IMR-90 (cell line): ENCODE results near the gene PPIP5K2. TPM values are rescaled to one million over a fixed set of nuclear protein-coding genes. Genes with fewer than 3 reads are reported as not detected.

Source experiments
- ATAC-seq: fragments of 200-7000 bp; cut with Tn5 transposase; 2 replicates; pipeline ENCODE4 v1.9.1; 2020; ENCODE audit warnings: low read depth, mild to moderate bottlenecking, moderate library complexity
- BruUV-seq: library from RNA; stranded (reverse); fragments of 400-500 nt; replicated peaks from 2 replicates; lab custom pipeline; 2021; lab: Mats Ljungman, UMichigan
- CTCF ChIA-PET: fragments of 300-600 bp; formaldehyde crosslinking; extraction: SDS; loops from one replicate; lab custom pipeline; 2021; ENCODE audit warnings: antibody characterized with exemption; lab: Yijun Ruan, JAX
- POLR2A ChIA-PET: fragments of 300-600 bp; sonication (Branson Sonifier 250); formaldehyde crosslinking; loops from one replicate; lab custom pipeline; 2022; ENCODE audit warnings: antibody characterized with exemption; ENCODE audit not compliant: unreplicated experiment; lab: Charles Lee
- DNase-seq: peaks from one replicate; pipeline ENCODE4 v3.0.0; 2013
- H2AFZ ChIP-seq: replicated peaks from 2 replicates; pipeline ENCODE3; 2013; ENCODE audit warnings: low read length, mild to moderate bottlenecking; ENCODE audit not compliant: poor library complexity
- H2AK5ac ChIP-seq: 2 replicates; pipeline ENCODE4 v1.6.1; 2013; ENCODE audit warnings: low read depth, low read length, inconsistent platforms
- H2AK9ac ChIP-seq: replicated peaks from 2 replicates; pipeline ENCODE3; 2013; ENCODE audit warnings: mild to moderate bottlenecking, low read depth, low read length, moderate library complexity; ENCODE audit not compliant: poor library complexity
- H2BK120ac ChIP-seq: 2 replicates; pipeline ENCODE4 v1.6.1; 2013; ENCODE audit warnings: low read depth, low read length, inconsistent platforms
- H2BK15ac ChIP-seq: 3 replicates; pipeline ENCODE4 v1.6.1; 2013; ENCODE audit warnings: low read depth, low read length, inconsistent platforms
- H2BK20ac ChIP-seq: 2 replicates; pipeline ENCODE4 v1.6.1; 2013; ENCODE audit warnings: low read depth, mild to moderate bottlenecking, inconsistent platforms, low read length, moderate library complexity
- H2BK5ac ChIP-seq: 2 replicates; pipeline ENCODE4 v1.6.1; 2013; ENCODE audit warnings: mild to moderate bottlenecking, low read depth, low read length, inconsistent platforms; ENCODE audit not compliant: poor library complexity, severe bottlenecking
- H3K14ac ChIP-seq: replicated peaks from 2 replicates; pipeline ENCODE4 v1.6.1; 2013; ENCODE audit warnings: low read depth, low read length, inconsistent platforms
- H3K18ac ChIP-seq: 2 replicates; pipeline ENCODE4 v1.6.1; 2013; ENCODE audit warnings: low read depth, low read length, control low read depth
- H3K23ac ChIP-seq: 2 replicates; pipeline ENCODE4 v1.6.1; 2013; ENCODE audit warnings: low read depth, low read length, inconsistent platforms
- H3K27ac ChIP-seq: 2 replicates; pipeline ENCODE4 v1.5.1; 2013; ENCODE audit warnings: mild to moderate bottlenecking, control low read depth, low read length; ENCODE audit not compliant: insufficient read depth
- H3K27me3 ChIP-seq: 2 replicates; pipeline ENCODE4 v1.6.1; 2013; ENCODE audit warnings: low read length; ENCODE audit not compliant: control insufficient read depth, insufficient read depth
- H3K36me3 ChIP-seq: 2 replicates; pipeline ENCODE4 v1.6.1; 2013; ENCODE audit warnings: low read length, mixed read lengths; ENCODE audit not compliant: control insufficient read depth, insufficient read depth
- H3K4ac ChIP-seq: 2 replicates; pipeline ENCODE4 v1.6.1; 2013; ENCODE audit warnings: low read depth, low read length, inconsistent platforms
- H3K4me1 ChIP-seq: 2 replicates; pipeline ENCODE4 v1.6.1; 2013; ENCODE audit warnings: low read length, mixed read lengths; ENCODE audit not compliant: control insufficient read depth, insufficient read depth
- H3K4me2 ChIP-seq: 2 replicates; pipeline ENCODE4 v1.6.1; 2013; ENCODE audit warnings: low read depth, mild to moderate bottlenecking, control low read depth, low read length, moderate library complexity
- H3K4me3 ChIP-seq: 2 replicates; pipeline ENCODE4 v1.5.1; 2013; ENCODE audit warnings: low read depth, mild to moderate bottlenecking, control low read depth, low read length, moderate library complexity; ENCODE audit not compliant: insufficient read depth
- H3K56ac ChIP-seq: 2 replicates; pipeline ENCODE4 v1.6.1; 2013; ENCODE audit warnings: low read length, inconsistent platforms; ENCODE audit not compliant: insufficient read depth; ENCODE audit errors: extremely low read depth
- H3K79me1 ChIP-seq, 2 experiments: 2 replicates each; pipeline ENCODE4 v1.6.1; 2013; ENCODE audit warnings: low read length in 2 of 2, inconsistent platforms in 1 of 2, low read depth in 1 of 2
- H3K9ac ChIP-seq: 2 replicates; pipeline ENCODE4 v1.6.1; 2013; ENCODE audit warnings: low read depth, low read length, control low read depth
- H3K9me1 ChIP-seq: 2 replicates; pipeline ENCODE4 v1.6.1; 2013; ENCODE audit warnings: low read length, inconsistent platforms; ENCODE audit not compliant: insufficient read depth
- H3K9me3 ChIP-seq: 2 replicates; pipeline ENCODE4 v1.6.1; 2013; ENCODE audit warnings: low read length; ENCODE audit not compliant: control insufficient read depth, insufficient read depth
- H4K20me1 ChIP-seq: 2 replicates; pipeline ENCODE4 v1.6.1; 2013; ENCODE audit warnings: low read length, inconsistent platforms; ENCODE audit not compliant: insufficient read depth
- H4K5ac ChIP-seq: 2 replicates; pipeline ENCODE4 v1.6.1; 2013; ENCODE audit warnings: mild to moderate bottlenecking, low read depth, low read length, control low read depth
- H4K8ac ChIP-seq, 2 experiments: 2 replicates each; pipeline ENCODE4 v1.6.1; 2013; ENCODE audit warnings: low read depth in 2 of 2, low read length in 2 of 2, control low read depth in 1 of 2, inconsistent platforms in 1 of 2
- H4K91ac ChIP-seq: 2 replicates; pipeline ENCODE4 v1.6.1; 2013; ENCODE audit warnings: low read depth, low read length, inconsistent platforms; ENCODE audit not compliant: insufficient read depth
- ELK1 ChIP-seq: fragments of 150-350 bp; IDR thresholded peaks from 2 replicates; pipeline ENCODE4 v1.6.1; 2016; ENCODE audit warnings: low read depth, mild to moderate bottlenecking, low read length, moderate library complexity, borderline replicate concordance
- MAFK ChIP-seq: IDR thresholded peaks from 2 replicates; pipeline ENCODE4 v1.6.1; 2012; ENCODE audit warnings: low read depth, low read length, improper control_type of control experiment
- RCOR1 ChIP-seq: IDR thresholded peaks from 2 replicates; pipeline ENCODE4 v1.6.1; 2012; ENCODE audit warnings: mild to moderate bottlenecking, low read length, improper control_type of control experiment; ENCODE audit not compliant: insufficient replicate concordance
- WGBS, 2 experiments: methylation state at CpG; one replicate each; pipeline versions ENCODE4 v1.1.5 to v1.1.7; 2013; ENCODE audit warnings: missing lambda C conversion rate in 2 of 2; ENCODE audit not compliant: insufficient read length in 1 of 2; ENCODE audit errors: extremely low coverage in 2 of 2; 5-methylcytosine and 5-hydroxymethylcytosine counted together
- dilution Hi-C: fragments of 300-500 bp; cut with HindIII; formaldehyde crosslinking; loops from one replicate; pipeline ENCODE4 v1.14.3; 2018; ENCODE audit warnings: low sequenced_read_pairs; ENCODE audit not compliant: unreplicated experiment
- in situ Hi-C: fragments of 300-500 bp; cut with MboI; formaldehyde crosslinking; loops from 3 replicates; pipeline ENCODE4 v1.14.3; 2019; ENCODE audit warnings: low sequenced_read_pairs, inconsistent platforms, mixed read lengths
- intact Hi-C: fragments of 100-400 bp; cut with micrococcal nuclease; formaldehyde crosslinking; loops from 2 replicates; pipeline ENCODE4 v1.10.0; 2022
- polyA plus RNA-seq, 3 experiments: library from polyadenylated mRNA; depleted of rRNA; stranded (reverse); fragments of >200 nt; gene quantifications; 2 replicates each; pipeline ENCODE4 v1.2.3, GENCODE V29; 2012; ENCODE audit warnings: low replicate concordance in 1 of 3
- total RNA-seq: library from RNA; depleted of rRNA; stranded (reverse); fragments of >200 nt; gene quantifications from 2 replicates; pipeline ENCODE4 v1.2.3, GENCODE V29; 2012

PPIP5K2 gene
- total and polyA plus RNA-seq, 2 of the 4 experiments (the other 2 are of a cell fraction) = 32.4 to 67.6 TPM

DNA sequence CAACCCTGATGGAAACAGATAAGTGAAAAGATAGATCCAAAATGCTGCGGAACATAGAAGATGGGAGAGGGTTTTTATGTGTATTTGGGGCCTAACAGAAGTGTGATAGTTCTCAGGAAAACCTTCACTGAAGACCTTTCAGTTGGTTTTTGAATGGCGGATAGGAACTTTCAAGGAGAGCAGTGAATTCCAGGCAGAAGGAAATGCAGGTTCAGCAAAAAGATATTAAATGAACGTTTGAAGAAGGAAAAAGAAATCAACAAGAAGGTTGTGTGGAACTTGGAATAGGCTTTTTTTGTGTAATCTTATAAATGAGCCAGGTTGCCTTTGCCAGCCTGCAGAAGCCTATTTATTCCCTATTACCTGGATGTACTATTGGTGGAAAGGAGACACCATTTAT is 2.1 kb downstream of the PPIP5K2 start:
- ATAC-seq (no peak), DNase-seq (no peak)
- H3K4me2 ChIP-seq = no peak overlapping the region
- in situ Hi-C loops (loop anchor here (10.0 kb wide), 1 partner anchor 367 kb away; the partner anchor contains the start of gene PAM), intact Hi-C loops (loop anchor here (10.0 kb wide), 1 partner anchor 367 kb away; the partner anchor contains the start of gene PAM), dilution Hi-C loops (no loop called here)
- H3K14ac ChIP-seq = no peak overlapping the region
- no peak overlapping the region for H3K27ac ChIP-seq
- no peaks in the 10 kb centered on the region; the same call in 1 of the 2 replicates for H4K20me1 ChIP-seq
- H3K27me3 ChIP-seq = no peaks in the 10 kb centered on the region
- no peak overlapping the region for H4K5ac ChIP-seq
- no TSS peak for BruUV-seq
- H2AFZ ChIP-seq = no peak overlapping the region
- 90% methylated on average over 1 of the region's 3 CpGs; no CpG with 5 or more reads in 1 of the 2 experiments for WGBS, 2 experiments
- H3K18ac ChIP-seq = no peak overlapping the region
- CTCF ChIA-PET = no interaction called here
- peaks cover 9 to 40% of the 10 kb centered on the region in 2 experiments; a peak in 3 of 4 replicates for H3K79me1 ChIP-seq
- TF ChIP-seq ELK1 (no peak), MAFK (peak; percentile 10; the same call in 1 of the 2 replicates), RCOR1 (no peak)
- no peaks in the 10 kb centered on the region for H3K36me3 ChIP-seq
- no peak overlapping the region for H2BK15ac ChIP-seq
- H2AK9ac ChIP-seq = no peak overlapping the region
- H4K91ac ChIP-seq = no peak overlapping the region
- 0 out of 2 replicates have a peak overlapping the region, but pooled peaks have one; percentile 58 for H3K23ac ChIP-seq
- H3K4ac ChIP-seq = no peak overlapping the region
- no peak overlapping the region for H4K8ac ChIP-seq
- H2AK5ac ChIP-seq = no peak overlapping the region
- no peak overlapping the region for H2BK120ac ChIP-seq
- H3K56ac ChIP-seq = no peak overlapping the region
- POLR2A ChIA-PET = no interaction called here
- H3K4me1 ChIP-seq = no peaks in the 10 kb centered on the region; the same call in 1 of the 2 replicates
- H2BK5ac ChIP-seq = no peak overlapping the region
- no peak overlapping the region for H2BK20ac ChIP-seq
- no peak overlapping the region for H3K4me3 ChIP-seq
- H3K9me1 ChIP-seq = 0 out of 2 replicates have a peak, but pooled peaks cover 6% of the 10 kb centered on the region
- H3K9ac ChIP-seq = no peak overlapping the region
- no peaks in the 10 kb centered on the region for H3K9me3 ChIP-seq
